ENCODE results near the gene CST7. TPM values are rescaled to one million over a fixed set of nuclear protein-coding genes. Genes with fewer than 3 reads are reported as not detected.

The CST7 gene, protein sequence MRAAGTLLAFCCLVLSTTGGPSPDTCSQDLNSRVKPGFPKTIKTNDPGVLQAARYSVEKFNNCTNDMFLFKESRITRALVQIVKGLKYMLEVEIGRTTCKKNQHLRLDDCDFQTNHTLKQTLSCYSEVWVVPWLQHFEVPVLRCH
- not detected in 2 replicates for total RNA-seq

GRCh38 chr20:24948939-24949679, at the start of gene CST7:
Gene CST7, plus strand, starts transcription at chr20:24949269. Its CDS starts 237 bp downstream, at chr20:24949506.

DNA sequence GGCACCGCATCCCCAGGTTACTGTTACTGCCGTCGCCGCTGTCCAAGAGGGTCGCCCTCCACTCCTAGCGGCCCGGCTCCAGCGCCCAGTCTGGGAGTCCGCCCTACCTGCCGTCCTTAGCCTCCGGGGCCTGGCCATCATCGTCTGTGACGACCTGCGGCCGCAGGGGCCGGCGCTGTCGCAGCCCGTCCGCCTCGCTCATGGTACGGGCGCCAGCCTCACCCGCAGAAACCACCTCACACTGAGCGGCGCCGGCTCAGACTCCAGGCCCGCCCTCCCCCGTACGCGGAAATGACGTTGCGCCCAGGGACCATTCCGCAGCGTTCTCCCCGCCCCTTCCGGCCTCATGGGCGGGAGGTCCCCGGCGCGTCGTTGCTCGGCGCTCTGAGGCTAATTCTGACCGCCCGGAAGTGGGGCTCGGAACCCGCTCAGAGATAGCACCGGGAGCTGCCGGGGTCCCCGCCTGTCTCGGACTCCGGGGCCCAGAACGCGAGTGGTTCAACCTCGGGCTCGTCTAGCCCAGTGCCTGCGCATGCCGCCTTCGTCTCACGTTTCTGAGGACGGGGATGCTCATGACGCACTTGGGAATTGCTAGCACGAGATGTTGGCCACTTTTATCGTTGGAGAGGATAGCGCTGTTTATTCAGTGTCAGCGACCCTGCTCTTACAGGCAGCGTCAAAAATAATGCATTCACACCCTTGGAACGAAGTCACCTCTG, 43.6 kb downstream of the CST7 start, which contains the start of gene APMAP:
Gene APMAP (minus strand): TSS at position 265 of the 719 bp plus-strand sequence. CDS start 63 bp downstream, at position 202.

Other genes starting within 250 kb of the CST7 start
- 109 and 111 TPM in 2 replicates for gene APMAP, start 43.5 kb downstream of the CST7 start, total RNA-seq
- gene ACSS1, start 108.9 kb downstream of the CST7 start, total RNA-seq = 17.0 and 17.2 TPM in 2 replicates
- gene VSX1, start 132.9 kb downstream of the CST7 start, total RNA-seq = not detected in 2 replicates
- gene ENTPD6, start 246.4 kb downstream of the CST7 start, total RNA-seq = 50.5 and 68.6 TPM in 2 replicates

Measured in cardiac atrium fibroblast (primary cell).